ENCODE results near the gene ATP1A4. TPM values are rescaled to one million over a fixed set of nuclear protein-coding genes. Genes with fewer than 3 reads are reported as not detected.

ATP1A4 gene
- total RNA-seq, 1 experiment from 2014 or later, result not detected

DNA sequence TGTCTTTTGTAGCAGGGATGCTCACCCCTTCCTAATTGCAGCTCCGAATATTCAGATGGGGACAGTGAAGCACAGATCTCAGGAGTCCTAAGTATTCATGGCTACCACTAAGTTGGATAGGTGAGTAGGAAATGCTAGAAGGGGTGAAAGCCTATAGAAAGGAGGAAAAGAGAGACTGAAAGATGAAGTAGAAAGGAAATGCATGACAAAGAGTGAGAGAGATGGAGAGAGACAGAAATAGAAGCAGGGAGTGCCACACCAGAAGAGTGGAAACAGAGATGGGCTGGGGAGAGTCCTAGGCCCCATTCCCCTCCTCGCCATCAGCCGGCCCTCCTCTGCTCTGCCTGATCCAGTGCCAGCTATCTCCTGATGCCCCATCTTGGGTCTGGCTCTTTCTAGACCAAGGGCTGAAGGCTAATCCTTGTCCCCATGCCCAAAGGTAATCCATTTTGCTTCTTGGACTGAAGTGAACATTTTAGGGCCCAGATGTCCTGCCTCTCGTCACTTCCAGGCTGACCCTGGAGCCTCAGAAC is 55.8 kb downstream of the ATP1A4 start:
- H3K4me3 ChIP-seq (ENCODE audit: low read depth, low read length, poor library complexity, severe bottlenecking), result no peak overlapping the region

DNA sequence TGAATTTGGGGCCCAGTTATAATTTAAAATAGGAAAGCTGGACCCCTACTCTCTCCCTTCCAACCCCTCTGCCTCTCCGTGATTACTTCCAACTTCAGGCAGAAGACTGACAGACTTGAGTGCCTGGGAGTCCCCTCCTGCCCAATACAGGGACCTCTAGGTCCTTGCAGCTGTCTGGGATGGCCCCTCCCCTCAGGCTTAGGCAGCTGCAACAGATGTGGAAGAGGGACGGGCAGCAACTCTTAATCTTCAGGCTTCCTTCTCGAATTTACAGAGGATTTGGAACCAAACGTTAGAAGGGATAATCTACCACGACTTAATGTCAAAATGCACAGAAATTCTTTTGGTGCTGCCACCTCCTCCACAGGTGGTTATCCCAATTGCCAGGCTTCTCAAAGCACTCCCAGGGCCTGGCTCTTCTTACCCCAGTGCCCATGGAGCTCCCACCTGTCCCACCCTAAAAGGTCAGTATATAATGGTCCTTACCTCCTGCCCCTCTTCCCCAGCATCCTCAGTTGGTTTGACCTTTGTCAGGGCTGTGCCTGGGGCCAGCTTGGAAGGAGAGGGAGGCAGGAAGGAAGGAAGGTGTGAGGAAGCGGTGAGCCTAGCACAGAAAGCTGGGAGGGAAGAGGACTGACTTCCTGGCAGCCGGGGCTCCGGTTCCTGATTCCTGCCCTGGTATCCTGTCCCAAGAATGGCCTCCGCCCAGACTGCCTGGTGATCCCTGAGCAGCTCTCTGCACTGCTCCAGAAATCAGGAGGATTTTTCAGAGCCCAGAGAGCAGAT is 56.6 kb downstream of the ATP1A4 start:
- Histone ChIP-seq H3K36me3 (ENCODE audit: insufficient read depth, low read length, poor library complexity, severe bottlenecking) (peaks cover 33% of the 10 kb centered on the region), H3K9me3 (ENCODE audit: low read depth, low read length, poor library complexity, severe bottlenecking) (no peaks in the 10 kb centered on the region), H3K4me3 (ENCODE audit: low read depth, low read length, poor library complexity, severe bottlenecking) (no peak overlapping the region), H3K4me1 (ENCODE audit: insufficient read depth, low read length, poor library complexity, severe bottlenecking) (peaks cover 28% of the 10 kb centered on the region), H3K27me3 (replicated peaks; ENCODE audit: insufficient read depth, low read depth, low read length, poor library complexity) (no peaks in the 10 kb centered on the region), H3K27ac (ENCODE audit: low read depth, low read length, poor library complexity, severe bottlenecking) (peak overlapping the region; percentile 2)
- intact Hi-C loops (cut with micrococcal nuclease; ENCODE audit: unreplicated experiment), result no loop called here
- DNase-seq (ENCODE audit: low spot score), result no peak
- POLR2A ChIA-PET (ENCODE audit: low non-redundant PET), result no interaction called here
- TF ChIP-seq, protein P1, sequence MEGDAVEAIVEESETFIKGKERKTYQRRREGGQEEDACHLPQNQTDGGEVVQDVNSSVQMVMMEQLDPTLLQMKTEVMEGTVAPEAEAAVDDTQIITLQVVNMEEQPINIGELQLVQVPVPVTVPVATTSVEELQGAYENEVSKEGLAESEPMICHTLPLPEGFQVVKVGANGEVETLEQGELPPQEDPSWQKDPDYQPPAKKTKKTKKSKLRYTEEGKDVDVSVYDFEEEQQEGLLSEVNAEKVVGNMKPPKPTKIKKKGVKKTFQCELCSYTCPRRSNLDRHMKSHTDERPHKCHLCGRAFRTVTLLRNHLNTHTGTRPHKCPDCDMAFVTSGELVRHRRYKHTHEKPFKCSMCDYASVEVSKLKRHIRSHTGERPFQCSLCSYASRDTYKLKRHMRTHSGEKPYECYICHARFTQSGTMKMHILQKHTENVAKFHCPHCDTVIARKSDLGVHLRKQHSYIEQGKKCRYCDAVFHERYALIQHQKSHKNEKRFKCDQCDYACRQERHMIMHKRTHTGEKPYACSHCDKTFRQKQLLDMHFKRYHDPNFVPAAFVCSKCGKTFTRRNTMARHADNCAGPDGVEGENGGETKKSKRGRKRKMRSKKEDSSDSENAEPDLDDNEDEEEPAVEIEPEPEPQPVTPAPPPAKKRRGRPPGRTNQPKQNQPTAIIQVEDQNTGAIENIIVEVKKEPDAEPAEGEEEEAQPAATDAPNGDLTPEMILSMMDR (conservative IDR thresholded peaks at IDR 0.05; ENCODE audit: low read depth, low read length), result no peak
- no peak for TF ChIP-seq EZH2 (IDR thresholded peaks at IDR 0.05; ENCODE audit: borderline replicate concordance, low read depth, low read length, poor library complexity, severe bottlenecking)
- BruUV-seq (replicated peaks), result no TSS peak
- CTCF ChIA-PET, result no interaction called here

More for the DNA sequence above, 55.8 kb downstream of the ATP1A4 start:
- H3K9me3 ChIP-seq (ENCODE audit: low read depth, low read length, poor library complexity, severe bottlenecking), result no peaks in the 10 kb centered on the region
- no peaks in the 10 kb centered on the region for H3K27me3 ChIP-seq (replicated peaks; ENCODE audit: insufficient read depth, low read depth, low read length, poor library complexity)
- H3K36me3 ChIP-seq (ENCODE audit: insufficient read depth, low read length, poor library complexity, severe bottlenecking), result peaks cover 25% of the 10 kb centered on the region
- CTCF ChIA-PET, result no interaction called here
- POLR2A ChIA-PET (ENCODE audit: low non-redundant PET), result no interaction called here
- no peak overlapping the region for H3K27ac ChIP-seq (ENCODE audit: low read depth, low read length, poor library complexity, severe bottlenecking)
- no peak for DNase-seq (ENCODE audit: low spot score)
- no peak for TF ChIP-seq EZH2 (IDR thresholded peaks at IDR 0.05; ENCODE audit: borderline replicate concordance, low read depth, low read length, poor library complexity, severe bottlenecking)
- TF ChIP-seq, protein P1 (conservative IDR thresholded peaks at IDR 0.05; ENCODE audit: low read depth, low read length), result no peak
- intact Hi-C loops (cut with micrococcal nuclease; ENCODE audit: unreplicated experiment), result no loop called here
- BruUV-seq (replicated peaks), result no TSS peak
- peaks cover 28% of the 10 kb centered on the region for H3K4me1 ChIP-seq (ENCODE audit: insufficient read depth, low read length, poor library complexity, severe bottlenecking)

DNA sequence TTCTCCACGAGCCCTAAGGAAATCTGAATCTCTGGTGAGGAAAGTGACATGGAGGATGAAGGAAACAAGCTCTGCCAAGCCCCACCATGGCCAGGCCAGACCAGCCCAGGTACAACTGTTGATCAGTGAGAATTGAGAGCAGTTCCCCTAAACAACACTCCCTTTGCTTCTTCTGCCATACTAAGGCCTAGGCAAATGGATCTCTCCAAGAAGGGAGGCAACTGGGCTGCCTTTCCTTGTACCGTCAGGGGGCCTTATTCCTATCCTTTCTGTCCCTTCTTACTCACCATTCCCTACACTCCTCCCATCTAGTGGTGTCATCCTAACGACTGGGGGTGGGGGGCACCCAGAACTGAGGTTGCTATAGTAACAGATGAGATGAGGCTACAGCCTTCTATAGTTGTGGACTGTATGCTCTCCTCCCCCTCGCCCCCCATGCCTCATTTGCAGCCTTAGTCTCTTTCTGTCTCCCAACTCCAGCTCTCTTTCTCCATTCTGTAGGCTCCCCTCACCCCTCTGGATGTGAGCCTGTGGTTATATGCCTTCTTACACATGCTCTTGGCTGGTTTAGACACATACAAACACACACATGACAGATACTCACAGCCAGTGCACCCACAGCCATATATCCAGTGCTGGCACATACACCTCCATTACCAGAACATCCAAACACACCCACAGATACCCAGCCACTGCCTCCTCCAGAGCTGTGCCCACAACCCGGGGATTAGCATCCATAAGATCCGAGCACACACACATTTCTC is 57.3 kb downstream of the ATP1A4 start:
- Histone ChIP-seq H3K4me3 (ENCODE audit: low read depth, low read length, poor library complexity, severe bottlenecking) (no peak overlapping the region), H3K27me3 (replicated peaks; ENCODE audit: insufficient read depth, low read depth, low read length, poor library complexity) (no peaks in the 10 kb centered on the region), H3K27ac (ENCODE audit: low read depth, low read length, poor library complexity, severe bottlenecking) (peak overlapping the region; percentile 2), H3K9me3 (ENCODE audit: low read depth, low read length, poor library complexity, severe bottlenecking) (no peaks in the 10 kb centered on the region), H3K36me3 (ENCODE audit: insufficient read depth, low read length, poor library complexity, severe bottlenecking) (peaks cover 40% of the 10 kb centered on the region), H3K4me1 (ENCODE audit: insufficient read depth, low read length, poor library complexity, severe bottlenecking) (peaks cover 28% of the 10 kb centered on the region)
- ChIA-PET CTCF (no interaction called here), POLR2A (ENCODE audit: low non-redundant PET) (no interaction called here)
- no peak for DNase-seq (ENCODE audit: low spot score)
- BruUV-seq (replicated peaks), result no TSS peak
- TF ChIP-seq, protein P1 (conservative IDR thresholded peaks at IDR 0.05; ENCODE audit: low read depth, low read length), result no peak
- no peak for TF ChIP-seq EZH2 (IDR thresholded peaks at IDR 0.05; ENCODE audit: borderline replicate concordance, low read depth, low read length, poor library complexity, severe bottlenecking)
- intact Hi-C loops (cut with micrococcal nuclease; ENCODE audit: unreplicated experiment), result no loop called here

All from A673 (cell line).